K562 (cell line): ENCODE measurements around the gene PLCD4. TPM values are rescaled to one million over a fixed set of nuclear protein-coding genes. Genes with fewer than 3 reads are reported as not detected.

Experiments
- ATAC-seq: fragments of 200-7000 bp; cut with Tn5 transposase; 3 replicates; pipeline ENCODE4 v1.9.1; 2020; ENCODE audit warnings: moderate library complexity
- BruUV-seq: library from RNA; stranded (reverse); fragments of 400-500 nt; replicated peaks from 2 replicates; lab custom pipeline; 2021; lab: Mats Ljungman, UMichigan
- CTCF ChIA-PET: fragments of 300-600 bp; formaldehyde crosslinking; extraction: SDS; loops from one replicate; lab custom pipeline; 2021; ENCODE audit warnings: low intra/inter-chr PET ratio; lab: Yijun Ruan, JAX
- POLR2A ChIA-PET: fragments of 300-600, 350-650 bp; sonication (Branson Sonifier 250); formaldehyde crosslinking; extraction: SDS; loops from one replicate; lab custom pipeline; 2021; ENCODE audit warnings: antibody characterized with exemption, inconsistent platforms; lab: Yijun Ruan, JAX
- DNase-seq, 4 experiments: peaks; one replicate each; pipeline versions ENCODE4 v3.0.0 to v3.0.0-alpha.2; 2011 to 2018; ENCODE audit warnings: low spot score in 3 of 4, mixed read lengths in 3 of 4; ENCODE audit errors: extremely low read depth in 1 of 4
- FAIRE-seq: peaks from 2 replicates; lab custom pipeline; 2011; peaks lifted over from hg19 to GRCh38; lab: Jason Lieb, UNC
- H2AFZ ChIP-seq: 2 replicates; pipeline ENCODE4 v1.6.0; 2011; ENCODE audit warnings: low read depth, low read length, control low read depth, inconsistent platforms
- H3K27ac ChIP-seq: fragments of 200-600 bp; 3 replicates; pipeline ENCODE4 v1.8.0; 2011; ENCODE audit warnings: low read depth, mild to moderate bottlenecking, control low read depth, inconsistent platforms, low read length, moderate library complexity, mixed read lengths; ENCODE audit errors: extremely low read depth
- H3K27me3 ChIP-seq, 2 experiments: fragments of 300-600 bp in 1 of 2; 2 replicates in 1 of 2; 3 replicates in 1 of 2; pipeline versions ENCODE4 v1.6.0 to v1.8.0; 2011; ENCODE audit warnings: inconsistent platforms in 2 of 2, low read length in 2 of 2, mild to moderate bottlenecking in 1 of 2, mixed read lengths in 1 of 2, moderate library complexity in 1 of 2; ENCODE audit not compliant: control insufficient read depth in 2 of 2, insufficient read depth in 2 of 2
- H3K36me3 ChIP-seq: fragments of 300-600 bp; 3 replicates; pipeline ENCODE4 v1.8.0; 2011; ENCODE audit warnings: mild to moderate bottlenecking, low read length, inconsistent platforms; ENCODE audit not compliant: control insufficient read depth, insufficient read depth
- H3K4me1 ChIP-seq, 2 experiments: fragments of 200-600 bp in 1 of 2; replicated peaks in 1 of 2; 2 replicates in 1 of 2; 3 replicates in 1 of 2; pipeline versions ENCODE4 v1.5.1 to v1.8.0; 2011; ENCODE audit warnings: inconsistent platforms in 2 of 2, low read length in 2 of 2, mild to moderate bottlenecking in 1 of 2, mixed read lengths in 1 of 2, moderate library complexity in 1 of 2; ENCODE audit not compliant: control insufficient read depth in 2 of 2, insufficient read depth in 2 of 2
- H3K4me2 ChIP-seq: 2 replicates; pipeline ENCODE4 v1.6.1; 2011; ENCODE audit warnings: low read length, control low read depth, inconsistent platforms, mixed read lengths; ENCODE audit not compliant: insufficient read depth
- H3K4me3 ChIP-seq: fragments of 200-600 bp; sonication (generic), shearing (Covaris generic); 2 replicates; pipeline ENCODE4 v1.5.1; 2016; ENCODE audit warnings: control low read depth, inconsistent platforms
- H3K79me2 ChIP-seq: fragments of 200-600 bp; 3 replicates; pipeline ENCODE4 v1.8.0; 2011; ENCODE audit warnings: low read length, inconsistent platforms; ENCODE audit not compliant: control insufficient read depth, insufficient read depth
- H3K9ac ChIP-seq, 2 experiments: 2 replicates each; pipeline versions ENCODE4 v1.6.0 to v1.6.1; 2011; ENCODE audit warnings: low read depth in 2 of 2, low read length in 2 of 2, control low read depth in 1 of 2, inconsistent platforms in 1 of 2, mild to moderate bottlenecking in 1 of 2, mixed read lengths in 1 of 2; ENCODE audit not compliant: insufficient read depth in 1 of 2
- H3K9me1 ChIP-seq: one replicate; pipeline ENCODE4 v1.6.0; 2011; ENCODE audit warnings: inconsistent platforms, mild to moderate bottlenecking, low read length, moderate library complexity; ENCODE audit not compliant: control insufficient read depth, insufficient read depth
- H3K9me3 ChIP-seq: replicated peaks from 2 replicates; pipeline ENCODE4 v1.5.1; 2011; ENCODE audit warnings: low read depth, low read length, inconsistent platforms; ENCODE audit not compliant: control insufficient read depth, insufficient read depth
- H4K20me1 ChIP-seq: replicated peaks from 2 replicates; pipeline ENCODE4 v1.6.1; 2011; ENCODE audit warnings: low read length, inconsistent platforms, mixed read lengths; ENCODE audit not compliant: control insufficient read depth, insufficient read depth
- POLR2G ChIP-seq: fragments of 200-400 bp; formaldehyde crosslinking; IDR thresholded peaks from 2 replicates; pipeline ENCODE4 v1.6.1; 2017; ENCODE audit warnings: low read depth, mild to moderate bottlenecking, antibody characterized with exemption, low read length, moderate library complexity
- RBFOX2 ChIP-seq: fragments of 200-400 bp; formaldehyde crosslinking; IDR thresholded peaks from 2 replicates; pipeline ENCODE4 v1.6.1; 2017; ENCODE audit warnings: low read depth, mild to moderate bottlenecking, low read length, moderate library complexity
- TCFL5 ChIP-seq: fragments of 250-450 bp; sonication (Bioruptor Pico); conservative IDR thresholded peaks from 2 replicates; pipeline ENCODE4 v1.6.1; 2021; ENCODE audit warnings: mild to moderate bottlenecking, moderate library complexity, matching md5 sums
- ZNF586 ChIP-seq: fragments of 450-650 bp; formaldehyde crosslinking; conservative IDR thresholded peaks from 2 replicates; pipeline ENCODE4 v1.4.0; 2020; ENCODE audit warnings: mild to moderate bottlenecking, moderate library complexity
- WGBS: fragments of 100-300 bp; shearing (Covaris generic); methylation state at CpG from one replicate; pipeline ENCODE4 v1.1.6; 2016; ENCODE audit warnings: low coverage, mixed read lengths; ENCODE audit not compliant: insufficient coverage; ENCODE audit errors: missing lambda C conversion rate; 5-methylcytosine and 5-hydroxymethylcytosine counted together
- in situ Hi-C: fragments of 300-500 bp; cut with MboI; formaldehyde crosslinking; loops from 4 replicates; pipeline ENCODE4 v1.15.0; 2018; ENCODE audit warnings: inconsistent platforms, mixed read lengths
- intact Hi-C: fragments of 100-400 bp; cut with micrococcal nuclease; formaldehyde crosslinking; loops from 2 replicates; pipeline ENCODE4 v1.14.2; 2022
- polyA plus RNA-seq, 8 experiments: library from polyadenylated mRNA; depleted of rRNA in 4 of 8; stranded (reverse) in 5 of 8; unstranded in 3 of 8; fragments of >200 nt; fragmentation: Nextera tagmentation in 2 of 8; fragmentation: Illumina TruSeq in 1 of 8; extraction: Ambion mirVana in 2 of 8; extraction: Trizol in 1 of 8; gene quantifications; 2 replicates each; pipeline versions ENCODE4 v1.2.1 to v1.2.3, GENCODE V29; 2011 to 2014; ENCODE audit warnings: inconsistent platforms in 1 of 8, missing spikeins in 1 of 8
- total RNA-seq, 7 experiments: library from RNA; depleted of rRNA in 6 of 7; stranded (reverse); fragments of >200 nt in 6 of 7; fragmentation: Illumina TruSeq in 2 of 7; extraction: Trizol in 2 of 7; gene quantifications; 2 replicates each; pipeline versions ENCODE4 v1.2.1 to v1.2.3, GENCODE V29; 2011 to 2021; ENCODE audit warnings: low replicate concordance in 1 of 7
- TF ChIP-seq, protein P1 (sequence below): sonication (generic); formaldehyde crosslinking; IDR thresholded peaks from 2 replicates; pipeline ENCODE4 v1.8.0; 2022; ENCODE audit warnings: mild to moderate bottlenecking, missing genetic modification reagents

PLCD4 gene
- total and polyA plus RNA-seq, 9 of the 15 experiments (the other 6 are each of a cell fraction or from before 2014, with no cell fraction given) = 0.13 to 0.38 TPM; not detected in 7

DNA sequence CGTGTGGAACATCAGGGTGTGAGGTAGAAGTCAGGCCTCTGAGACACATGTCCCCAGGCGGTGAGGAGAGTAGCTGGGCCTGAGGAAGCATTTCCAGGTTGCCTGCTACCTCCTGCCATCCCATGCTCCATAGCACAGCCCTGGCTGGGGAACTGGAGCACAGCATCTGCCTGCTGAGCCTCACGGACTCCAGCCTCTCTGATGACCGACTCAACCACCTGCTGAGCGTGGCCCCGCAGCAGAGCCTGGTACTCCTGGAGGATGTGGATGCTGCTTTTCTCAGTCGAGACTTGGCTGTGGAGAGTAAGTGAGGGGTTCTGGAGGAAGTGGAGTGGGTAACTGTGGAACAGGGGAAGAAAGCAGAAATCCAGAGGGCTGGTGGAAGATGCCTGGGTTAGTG lies 54.7 kb downstream of the PLCD4 start (continued):
- TF ChIP-seq, protein P1, sequence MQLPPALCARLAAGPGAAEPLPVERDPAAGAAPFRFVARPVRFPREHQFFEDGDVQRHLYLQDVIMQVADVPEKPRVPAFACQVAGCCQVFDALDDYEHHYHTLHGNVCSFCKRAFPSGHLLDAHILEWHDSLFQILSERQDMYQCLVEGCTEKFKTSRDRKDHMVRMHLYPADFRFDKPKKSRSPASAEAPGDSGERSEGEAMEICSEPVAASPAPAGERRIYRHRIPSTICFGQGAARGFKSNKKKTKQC = no peak

DNA sequence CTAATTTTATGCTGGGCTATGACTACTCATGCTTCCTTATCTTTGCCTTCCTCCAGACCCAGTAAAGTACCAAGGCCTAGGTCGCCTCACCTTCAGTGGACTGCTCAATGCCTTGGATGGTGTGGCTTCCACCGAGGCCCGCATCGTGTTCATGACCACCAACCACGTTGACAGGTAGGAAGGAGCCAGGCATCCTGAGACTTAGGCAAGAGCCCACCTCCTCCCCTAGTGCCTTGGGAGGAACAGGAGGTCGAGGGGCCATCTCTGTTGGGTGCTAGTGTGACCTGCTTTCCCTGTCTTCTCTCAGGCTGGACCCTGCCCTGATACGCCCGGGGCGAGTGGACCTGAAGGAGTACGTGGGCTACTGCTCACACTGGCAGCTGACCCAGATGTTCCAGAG lies 55.1 kb downstream of the PLCD4 start:
- Histone ChIP-seq H3K79me2 (peaks cover 28% of the 10 kb centered on the region), H3K27ac (no peak overlapping the region), H3K4me2 (no peak overlapping the region), H3K36me3 (peaks cover 59% of the 10 kb centered on the region; the same call in 2 of the 3 replicates), H3K9ac (no peak overlapping the region), H4K20me1 (no peaks in the 10 kb centered on the region), H3K9me1 (peaks cover 4% of the 10 kb centered on the region), H3K4me1 (peaks cover 6 to 17% of the 10 kb centered on the region in 2 experiments; a peak in 3 of 5 replicates), H3K27me3 (no peaks in the 10 kb centered on the region), H3K4me3 (no peak overlapping the region)
- POLR2A ChIA-PET = no interaction called here
- WGBS = 87% methylated on average over 4 of the region's 10 CpGs
- DNase-seq = no peak
- CTCF ChIA-PET = no interaction called here
- TF ChIP-seq RBFOX2 (0 out of 2 replicates have a peak, but pooled peaks have one; percentile 18), ZNF586 (no peak)
- TF ChIP-seq, all 486 proteins: peak for 1
- intact Hi-C loops = no loop called here
- ATAC-seq = no peak
- no peaks in the 10 kb centered on the region for H3K9me3 ChIP-seq
- no TSS peak for BruUV-seq
- FAIRE-seq = no peak
- in situ Hi-C loops = no loop called here
- no peak overlapping the region for H2AFZ ChIP-seq

DNA sequence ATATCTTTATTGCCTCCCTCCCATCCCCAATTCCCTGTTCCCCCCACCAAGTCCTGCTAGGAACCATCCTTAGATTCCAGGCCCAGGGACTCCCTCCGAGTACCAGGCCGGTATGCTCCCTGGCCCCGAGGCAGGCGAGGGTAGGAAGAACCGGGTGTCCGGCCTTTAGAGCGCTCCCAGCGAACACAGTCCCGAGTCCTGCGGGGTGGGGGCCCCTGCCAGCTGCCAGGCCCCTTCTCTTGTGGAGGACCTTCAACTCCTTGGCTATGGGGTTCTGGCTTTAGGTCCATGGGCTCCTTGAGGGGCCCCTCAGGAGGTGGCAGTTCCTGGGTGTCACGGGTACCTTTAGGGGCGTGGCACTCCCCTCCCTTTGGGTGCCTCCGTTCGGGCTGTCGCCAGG lies 56.2 kb downstream of the PLCD4 start:
- in situ Hi-C loops (no loop called here), intact Hi-C loops (no loop called here)
- Histone ChIP-seq H3K27ac (no peak overlapping the region), H4K20me1 (no peaks in the 10 kb centered on the region), H3K9me1 (peaks cover 3% of the 10 kb centered on the region), H3K79me2 (peaks cover 18% of the 10 kb centered on the region), H3K4me1 (peaks cover 6 to 13% of the 10 kb centered on the region in 2 experiments; a peak in 3 of 5 replicates), H3K36me3 (peaks cover 60% of the 10 kb centered on the region; the same call in 2 of the 3 replicates), H3K4me2 (no peak overlapping the region), H2AFZ (no peak overlapping the region), H3K9ac (peak overlapping the region in 1 of 2 experiments; percentile 23; a peak in 1 of 4 replicates), H3K9me3 (no peaks in the 10 kb centered on the region), H3K4me3 (no peak overlapping the region), H3K27me3 (no peaks in the 10 kb centered on the region)
- BruUV-seq = no TSS peak
- TF ChIP-seq TCFL5 (no peak), POLR2G (0 out of 2 replicates have a peak, but pooled peaks have one; percentile 27), RBFOX2 (0 out of 2 replicates have a peak, but pooled peaks have one; percentile 42)
- CTCF ChIA-PET = no interaction called here
- 83% methylated on average over 4 of the region's 15 CpGs for WGBS
- ATAC-seq = no peak
- POLR2A ChIA-PET = no interaction called here
- no peak for FAIRE-seq
- DNase-seq = no peak
